ENCODE results near the gene INTS6. TPM values are rescaled to one million over a fixed set of nuclear protein-coding genes. Genes with fewer than 3 reads are reported as not detected.

The INTS6 gene
- total and polyA plus RNA-seq, 11 donors = 7.7 to 30.2 (median 23.4) TPM

DNA sequence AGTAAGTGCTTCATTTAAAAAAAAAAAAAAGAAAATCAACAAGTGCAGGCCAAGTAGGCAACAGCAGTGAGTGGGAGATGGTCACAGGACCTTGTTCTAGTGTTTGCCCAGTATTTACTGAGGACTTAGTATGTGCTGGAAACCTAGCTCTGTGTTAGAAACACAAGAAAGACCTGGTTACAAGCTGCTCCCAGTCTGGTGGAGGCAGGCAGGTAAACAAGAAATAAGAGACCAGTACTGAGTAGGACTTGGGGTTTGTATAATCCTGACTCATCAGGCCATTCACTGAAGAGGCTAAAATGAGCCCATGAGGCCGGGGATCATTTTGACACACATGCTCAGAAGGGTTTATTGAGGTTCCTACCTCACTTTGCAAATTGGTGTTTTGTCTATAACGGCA is 134.8 kb downstream of the INTS6 start:
- Histone ChIP-seq H3K9me3 (no peaks in the 10 kb centered on the region), H3K4me1 (peaks cover 0 to 6% (median 0%) of the 10 kb centered on the region in 12 donors), H3K27me3 (no peaks in the 10 kb centered on the region), H3K36me3 (no peaks in the 10 kb centered on the region), H3K27ac (no peak overlapping the region), H3K4me3 (no peak overlapping the region)
- 94 to 98% (median 97%) methylated on average over 2 of the region's 2 CpGs for WGBS, 4 donors
- intact Hi-C loops (cut with DNase I) = no loop called here
- no peak for DNase-seq
- no peak for ATAC-seq
- TF ChIP-seq, protein P1, sequence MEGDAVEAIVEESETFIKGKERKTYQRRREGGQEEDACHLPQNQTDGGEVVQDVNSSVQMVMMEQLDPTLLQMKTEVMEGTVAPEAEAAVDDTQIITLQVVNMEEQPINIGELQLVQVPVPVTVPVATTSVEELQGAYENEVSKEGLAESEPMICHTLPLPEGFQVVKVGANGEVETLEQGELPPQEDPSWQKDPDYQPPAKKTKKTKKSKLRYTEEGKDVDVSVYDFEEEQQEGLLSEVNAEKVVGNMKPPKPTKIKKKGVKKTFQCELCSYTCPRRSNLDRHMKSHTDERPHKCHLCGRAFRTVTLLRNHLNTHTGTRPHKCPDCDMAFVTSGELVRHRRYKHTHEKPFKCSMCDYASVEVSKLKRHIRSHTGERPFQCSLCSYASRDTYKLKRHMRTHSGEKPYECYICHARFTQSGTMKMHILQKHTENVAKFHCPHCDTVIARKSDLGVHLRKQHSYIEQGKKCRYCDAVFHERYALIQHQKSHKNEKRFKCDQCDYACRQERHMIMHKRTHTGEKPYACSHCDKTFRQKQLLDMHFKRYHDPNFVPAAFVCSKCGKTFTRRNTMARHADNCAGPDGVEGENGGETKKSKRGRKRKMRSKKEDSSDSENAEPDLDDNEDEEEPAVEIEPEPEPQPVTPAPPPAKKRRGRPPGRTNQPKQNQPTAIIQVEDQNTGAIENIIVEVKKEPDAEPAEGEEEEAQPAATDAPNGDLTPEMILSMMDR (IDR thresholded peaks at IDR 0.05) = no peak

DNA sequence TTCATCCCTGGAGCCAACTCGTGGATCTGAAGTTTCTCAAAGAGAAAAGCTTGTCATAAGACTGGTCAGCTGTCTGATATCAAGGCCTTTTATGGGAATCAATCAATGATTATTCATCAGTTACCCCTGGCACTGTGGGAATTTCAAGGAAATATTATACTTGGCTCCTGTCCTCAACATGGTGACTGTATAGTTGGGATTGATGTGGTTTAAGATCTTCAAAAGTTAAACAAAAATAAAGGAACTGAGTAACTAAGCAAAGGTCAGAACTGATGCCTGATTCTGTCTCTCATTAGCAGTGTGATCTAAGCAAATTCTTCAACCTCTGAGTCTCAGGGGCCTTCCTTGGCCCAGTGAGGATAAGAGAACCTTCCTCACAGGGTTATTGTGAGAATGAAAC is 135.6 kb downstream of the INTS6 start:
- TF ChIP-seq, protein P1 (IDR thresholded peaks at IDR 0.05) = no peak
- no peak for TF ChIP-seq POLR2A (IDR thresholded peaks at IDR 0.05)
- intact Hi-C loops (cut with DNase I) = no loop called here
- WGBS, 4 donors = 83 to 100% (median 85%) methylated on average over 1 of the region's 1 CpG
- DNase-seq = no peak
- Histone ChIP-seq H3K27ac (no peak overlapping the region), H3K9me3 (no peaks in the 10 kb centered on the region), H3K4me1 (peaks cover 0 to 6% (median 0%) of the 10 kb centered on the region in 12 donors), H3K4me3 (no peak overlapping the region), H3K36me3 (no peaks in the 10 kb centered on the region), H3K27me3 (no peaks in the 10 kb centered on the region)
- no peak for ATAC-seq

DNA sequence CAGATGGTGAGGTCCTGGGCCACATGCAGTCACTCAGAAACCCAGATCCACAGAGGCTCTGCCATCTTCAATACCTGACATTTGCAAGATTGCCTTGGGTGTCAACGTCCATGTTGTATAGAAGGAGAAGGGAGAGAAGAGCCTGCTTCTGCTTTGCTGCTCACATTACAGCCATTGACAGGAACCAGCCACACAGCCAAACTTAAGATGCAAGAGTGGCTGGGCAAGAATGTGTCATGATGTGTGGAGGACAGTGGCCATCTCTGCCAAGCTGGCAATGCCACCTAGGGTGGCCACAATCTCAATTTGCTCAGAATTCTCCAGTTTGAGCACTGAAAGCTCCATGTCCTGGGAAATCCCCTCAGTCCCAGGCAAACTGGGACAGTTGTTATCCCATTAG is 139.2 kb downstream of the INTS6 start:
- 47 to 68% (median 55%) methylated on average over 1 of the region's 1 CpG for WGBS, 4 donors
- ATAC-seq (peak in 2 of 4 donors; percentile 30 to 80), DNase-seq (no peak)
- H3K36me3 ChIP-seq = no peaks in the 10 kb centered on the region
- intact Hi-C loops (cut with DNase I) = no loop called here
- H3K9me3 ChIP-seq = no peaks in the 10 kb centered on the region
- no peaks in the 10 kb centered on the region for H3K27me3 ChIP-seq
- no peak overlapping the region for H3K27ac ChIP-seq
- no peak for TF ChIP-seq POLR2A (IDR thresholded peaks at IDR 0.05)
- TF ChIP-seq, protein P1 (IDR thresholded peaks at IDR 0.05) = no peak
- H3K4me3 ChIP-seq = no peak overlapping the region
- H3K4me1 ChIP-seq = peaks cover 0 to 6% (median 0%) of the 10 kb centered on the region in 12 donors

DNA sequence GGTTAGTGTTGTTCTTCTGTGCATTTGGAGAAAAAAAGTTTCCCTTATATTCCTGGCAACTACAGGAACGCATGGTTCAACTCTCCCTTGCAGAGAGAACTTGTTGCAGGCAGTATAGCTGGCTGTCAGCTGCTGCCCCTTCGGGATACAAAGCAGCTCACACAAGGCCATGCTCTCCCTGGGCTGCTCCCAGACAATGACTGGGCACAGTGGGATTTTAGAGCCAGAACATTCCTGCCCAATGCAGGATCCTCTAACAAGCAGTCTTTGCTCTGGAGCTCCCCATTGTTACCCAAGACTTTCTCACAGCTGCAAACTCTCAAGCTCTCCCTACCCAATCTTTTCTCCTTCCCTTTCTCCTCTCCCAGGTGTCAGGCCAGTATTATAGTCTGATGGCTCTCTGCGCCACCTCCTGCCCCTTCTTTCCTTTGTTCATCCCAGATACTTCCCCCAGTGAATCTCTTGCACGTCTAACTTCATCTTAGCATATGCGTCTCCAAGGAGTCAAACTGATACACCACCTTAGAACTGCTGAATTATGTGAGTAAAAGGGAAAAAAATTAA is 140.8 kb downstream of the INTS6 start:
- Histone ChIP-seq H3K4me3 (no peak overlapping the region), H3K4me1 (peaks cover 0 to 6% (median 0%) of the 10 kb centered on the region in 12 donors), H3K36me3 (no peaks in the 10 kb centered on the region), H3K27me3 (no peaks in the 10 kb centered on the region), H3K9me3 (no peaks in the 10 kb centered on the region), H3K27ac (no peak overlapping the region)
- DNase-seq (no peak), ATAC-seq (no peak)
- TF ChIP-seq, protein P1 (IDR thresholded peaks at IDR 0.05) = no peak
- TF ChIP-seq POLR2A (IDR thresholded peaks at IDR 0.05) = no peak
- intact Hi-C loops (cut with DNase I) = no loop called here
- 88 to 96% (median 91%) methylated on average over 5 of the region's 5 CpGs for WGBS, 4 donors

Small RNA genes within 50 kb of the gene (microRNA-seq; reads per million reads assigned to microRNA genes)
- gene MIR5693 = 0 reads per million in 4 donors

Other genes with a start within 250 kb of the INTS6 start
- gene FAM124A, start 230.6 kb downstream of the INTS6 start, total RNA-seq = 10 to 100 TPM in 2 of 9 donors, 1 to 10 TPM in 7; 5.6 to 16.8 (median 8.0) TPM
- gene FAM124A, start 230.6 kb downstream of the INTS6 start, polyA plus RNA-seq = 1 to 10 TPM; 4.1 TPM
- under 1 TPM in 1 of 9 donors, not detected in 8; 0.14 TPM for gene SERPINE3, start 113.3 kb downstream of the INTS6 start, total RNA-seq
- gene SERPINE3, start 113.3 kb downstream of the INTS6 start, polyA plus RNA-seq = not detected
- 10 to 100 TPM in 1 of 9 donors, 1 to 10 TPM in 8; 3.9 to 12.6 (median 7.4) TPM for gene WDFY2, start 131.4 kb upstream of the INTS6 start, total RNA-seq
- gene WDFY2, start 131.4 kb upstream of the INTS6 start, polyA plus RNA-seq = 1 to 10 TPM; 2.0 to 4.9 TPM